SK-N-SH (cell line): ENCODE data around the gene CACNA1E. TPM values are rescaled to one million over a fixed set of nuclear protein-coding genes. Genes with fewer than 3 reads are reported as not detected.

Experiments used
- CTCF ChIA-PET: fragments of 300-600, 350-600 bp; formaldehyde crosslinking; extraction: SDS; loops from one replicate; lab custom pipeline; 2021; lab: Yijun Ruan, JAX
- POLR2A ChIA-PET: fragments of 350-600 bp; sonication (Branson Sonifier 250); formaldehyde crosslinking; extraction: SDS; loops from one replicate; lab custom pipeline; 2020; ENCODE audit warnings: antibody characterized with exemption, inconsistent platforms; lab: Yijun Ruan, JAX
- DNase-seq: peaks from one replicate; pipeline ENCODE4 v3.0.0; 2012
- H2AFZ ChIP-seq: fragments of 200-600 bp; sonication (generic); 2 replicates; pipeline ENCODE4 v1.8.1; 2016; ENCODE audit warnings: antibody characterized with exemption, mild to moderate bottlenecking, low read depth
- H3F3A ChIP-seq: fragments of 200-600 bp; sonication (generic); replicated peaks from 2 replicates; pipeline ENCODE3; 2016; ENCODE audit warnings: antibody characterized with exemption, mild to moderate bottlenecking; ENCODE audit not compliant: insufficient read depth
- H3K27ac ChIP-seq, 2 experiments: fragments of 200-500 bp in 1 of 2; fragments of 200-600 bp in 1 of 2; sonication (Bioruptor generic) in 1 of 2; sonication (generic), shearing (Covaris generic) in 1 of 2; 2 replicates each; pipeline versions ENCODE4 v1.5.1 to v1.6.1; 2014 to 2016; ENCODE audit warnings: low read depth in 2 of 2, inconsistent platforms in 1 of 2, low read length in 1 of 2, mild to moderate bottlenecking in 1 of 2, mixed read lengths in 1 of 2
- H3K27me3 ChIP-seq: fragments of 200-600 bp; sonication (generic), shearing (Covaris generic); 2 replicates; pipeline ENCODE4 v1.6.1; 2016; ENCODE audit warnings: mixed run types; ENCODE audit not compliant: insufficient read depth
- H3K36me3 ChIP-seq, 2 experiments: fragments of 200-500 bp in 1 of 2; fragments of 200-600 bp in 1 of 2; sonication (Bioruptor generic) in 1 of 2; sonication (generic) in 1 of 2; replicated peaks in 1 of 2; 2 replicates each; pipeline versions ENCODE3 to v1.5.1; 2014 to 2016; ENCODE audit warnings: low read length in 1 of 2, mild to moderate bottlenecking in 1 of 2; ENCODE audit not compliant: insufficient read depth in 2 of 2, control insufficient read depth in 1 of 2
- H3K4me1 ChIP-seq, 2 experiments: fragments of 200-500 bp in 1 of 2; fragments of 200-600 bp in 1 of 2; sonication (Bioruptor generic) in 1 of 2; sonication (generic), shearing (Covaris generic) in 1 of 2; 2 replicates each; pipeline versions ENCODE4 v1.5.1 to v1.6.1; 2014 to 2016; ENCODE audit warnings: low read depth in 1 of 2, low read length in 1 of 2, mixed run types in 1 of 2; ENCODE audit not compliant: insufficient read depth in 2 of 2, control insufficient read depth in 1 of 2
- H3K4me2 ChIP-seq: fragments of 200-600 bp; sonication (generic), shearing (Covaris generic); 2 replicates; pipeline ENCODE4 v1.6.1; 2017; ENCODE audit warnings: mixed run types
- H3K4me3 ChIP-seq, 2 experiments: fragments of 200-500 bp in 1 of 2; fragments of 200-600 bp in 1 of 2; sonication (Bioruptor generic) in 1 of 2; sonication (generic), shearing (Covaris generic) in 1 of 2; 2 replicates each; pipeline versions ENCODE4 v1.5.1 to v1.8.1; 2014 to 2016; ENCODE audit warnings: low read depth in 2 of 2, inconsistent platforms in 1 of 2, low read length in 1 of 2, mild to moderate bottlenecking in 1 of 2, mixed read lengths in 1 of 2, moderate library complexity in 1 of 2
- H3K79me2 ChIP-seq: fragments of 200-600 bp; sonication (generic); 2 replicates; pipeline ENCODE4 v1.8.1; 2017; ENCODE audit warnings: mild to moderate bottlenecking; ENCODE audit not compliant: insufficient read depth
- H3K9ac ChIP-seq: fragments of 200-600 bp; sonication (generic); 2 replicates; pipeline ENCODE4 v1.6.1; 2017; ENCODE audit warnings: mixed run types
- H3K9me2 ChIP-seq: fragments of 200-600 bp; sonication (generic); 2 replicates; pipeline ENCODE4 v1.6.1; 2017; ENCODE audit warnings: mixed run types
- H3K9me3 ChIP-seq: fragments of 200-600 bp; sonication (generic); 2 replicates; pipeline ENCODE4 v1.6.1; 2017; ENCODE audit warnings: mixed run types, mild to moderate bottlenecking, moderate library complexity
- H4K20me1 ChIP-seq: fragments of 200-600 bp; sonication (generic); 2 replicates; pipeline ENCODE4 v1.6.1; 2017; ENCODE audit warnings: mild to moderate bottlenecking, mixed run types; ENCODE audit not compliant: insufficient read depth
- CHD2 ChIP-seq: fragments of 150-350 bp; IDR thresholded peaks from 2 replicates; pipeline ENCODE4 v1.6.1; 2018; ENCODE audit warnings: low read length; ENCODE audit not compliant: partially characterized antibody
- ELF1 ChIP-seq: IDR thresholded peaks from 2 replicates; pipeline ENCODE4 v1.4.0; 2012
- FOXJ3 ChIP-seq: sonication (generic); formaldehyde crosslinking; IDR thresholded peaks from 2 replicates; pipeline ENCODE4 v1.5.1; 2020; ENCODE audit warnings: mild to moderate bottlenecking, missing genetic modification reagents
- FOXM1 ChIP-seq: IDR thresholded peaks from 2 replicates; pipeline ENCODE4 v1.4.0; 2012; ENCODE audit warnings: low read depth, mild to moderate bottlenecking
- GATA2 ChIP-seq: sonication (generic); formaldehyde crosslinking; IDR thresholded peaks from 2 replicates; pipeline ENCODE4 v1.5.0; 2020; ENCODE audit warnings: mild to moderate bottlenecking, missing genetic modification reagents
- JUND ChIP-seq: IDR thresholded peaks from 2 replicates; pipeline ENCODE4 v1.4.0; 2012
- MEF2A ChIP-seq: IDR thresholded peaks from 2 replicates; pipeline ENCODE4 v1.4.0; 2012; ENCODE audit warnings: low read depth, borderline replicate concordance
- MXI1 ChIP-seq: IDR thresholded peaks from 2 replicates; pipeline ENCODE4 v1.6.1; 2012; ENCODE audit warnings: mild to moderate bottlenecking, low read depth, low read length, improper control_type of control experiment
- NFIC ChIP-seq: IDR thresholded peaks from 2 replicates; pipeline ENCODE4 v1.4.0; 2012; ENCODE audit warnings: borderline replicate concordance
- NRF1 ChIP-seq: IDR thresholded peaks from 2 replicates; pipeline ENCODE4 v1.6.1; 2012; ENCODE audit warnings: low read depth, mild to moderate bottlenecking, low read length
- PBX3 ChIP-seq: IDR thresholded peaks from 2 replicates; pipeline ENCODE4; 2012
- RAD21 ChIP-seq: IDR thresholded peaks from 2 replicates; pipeline ENCODE4 v1.6.1; 2012; ENCODE audit warnings: mild to moderate bottlenecking, low read length
- RFX5 ChIP-seq: IDR thresholded peaks from 2 replicates; pipeline ENCODE4 v1.6.1; 2012; ENCODE audit warnings: mild to moderate bottlenecking, improper control_type of control experiment, low read length
- SIN3A ChIP-seq: IDR thresholded peaks from 2 replicates; pipeline ENCODE4 v1.6.1; 2012; ENCODE audit warnings: low read depth, mild to moderate bottlenecking, low read length, moderate library complexity, borderline replicate concordance
- SMC3 ChIP-seq: IDR thresholded peaks from 2 replicates; pipeline ENCODE4 v1.6.1; 2012; ENCODE audit warnings: low read depth, low read length, improper control_type of control experiment
- TCF12 ChIP-seq: IDR thresholded peaks from 2 replicates; pipeline ENCODE4 v1.4.0; 2012
- TEAD4 ChIP-seq: IDR thresholded peaks from 2 replicates; pipeline ENCODE4 v1.4.0; 2012; ENCODE audit warnings: mild to moderate bottlenecking, borderline replicate concordance; ENCODE audit not compliant: insufficient read depth
- YY1 ChIP-seq: IDR thresholded peaks from 2 replicates; pipeline ENCODE4 v1.4.0; 2012; ENCODE audit warnings: low read depth, mild to moderate bottlenecking
- WGBS: methylation state at CpG from one replicate; pipeline ENCODE4 v1.1.6; 2017; ENCODE audit warnings: low lambda C conversion rate; 5-methylcytosine and 5-hydroxymethylcytosine counted together
- polyA plus RNA-seq, 3 experiments: library from polyadenylated mRNA; depleted of rRNA; stranded (reverse); fragments of >200 nt; gene quantifications; 2 replicates each; pipeline ENCODE4 v1.2.3, GENCODE V29; 2012
- TF ChIP-seq, protein P1 (sequence below): IDR thresholded peaks from 2 replicates; pipeline ENCODE4 v1.4.0; 2012; ENCODE audit warnings: low read depth
- TF ChIP-seq, protein P2 (sequence below): fragments of 150-350 bp; IDR thresholded peaks from 2 replicates; pipeline ENCODE4 v1.6.1; 2016; ENCODE audit warnings: mild to moderate bottlenecking, low read depth, low read length

CACNA1E gene
- polyA plus RNA-seq, 1 of the 3 experiments (the other 2 are of a cell fraction): not detected

GRCh38 chr1:181777286-181777685 lies 294.0 kb downstream of the CACNA1E start:
- TF ChIP-seq FOXM1 (no peak), SIN3A (no peak), NFIC (no peak), MEF2A (no peak), NRF1 (no peak), TCF12 (no peak), PBX3 (no peak), YY1 (no peak), CHD2 (no peak), JUND (no peak), ELF1 (no peak), SMC3 (no peak), FOXJ3 (CRISPR knock-in tag) (no peak), TEAD4 (no peak), RAD21 (no peak)
- TF ChIP-seq, protein P1, sequence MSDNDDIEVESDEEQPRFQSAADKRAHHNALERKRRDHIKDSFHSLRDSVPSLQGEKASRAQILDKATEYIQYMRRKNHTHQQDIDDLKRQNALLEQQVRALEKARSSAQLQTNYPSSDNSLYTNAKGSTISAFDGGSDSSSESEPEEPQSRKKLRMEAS: no peak
- Histone ChIP-seq H3K9ac (no peak overlapping the region), H3K27ac (no peak overlapping the region), H3K9me2 (no peaks in the 10 kb centered on the region), H3K79me2 (no peaks in the 10 kb centered on the region), H3F3A (no peaks in the 10 kb centered on the region), H3K27me3 (no peaks in the 10 kb centered on the region), H3K9me3 (no peaks in the 10 kb centered on the region), H3K4me2 (no peak overlapping the region), H4K20me1 (no peaks in the 10 kb centered on the region), H3K4me1 (no peaks in the 10 kb centered on the region), H2AFZ (no peak overlapping the region), H3K4me3 (no peak overlapping the region), H3K36me3 (no peaks in the 10 kb centered on the region)
- ChIA-PET POLR2A (no interaction called here), CTCF (no interaction called here)
- DNase-seq: no peak
- WGBS: 36% methylated on average over 2 of the region's 2 CpGs

DNA sequence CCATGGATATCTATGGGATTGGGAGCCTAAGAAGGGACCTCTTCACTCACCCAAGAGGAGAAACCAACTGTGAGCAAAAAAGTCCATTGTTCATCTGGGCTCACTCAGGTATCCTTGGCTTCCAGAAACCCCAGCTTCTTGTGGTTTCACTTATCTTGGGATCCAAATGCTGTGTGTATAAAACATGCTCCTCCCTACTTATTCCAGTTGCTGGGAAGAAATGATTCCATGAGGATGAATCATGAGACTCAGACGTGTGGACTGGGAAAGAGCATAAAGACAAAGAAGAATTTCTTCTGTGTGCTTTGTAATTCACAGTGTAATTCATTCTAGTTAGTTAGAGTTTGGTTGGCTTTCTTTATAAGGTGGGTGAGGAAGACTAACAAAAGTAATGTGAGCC lies 294.5 kb downstream of the CACNA1E start:
- Histone ChIP-seq H3K4me3 (no peak overlapping the region), H4K20me1 (no peaks in the 10 kb centered on the region), H3K4me2 (no peak overlapping the region), H3K9me2 (no peaks in the 10 kb centered on the region), H3F3A (no peaks in the 10 kb centered on the region), H3K27me3 (no peaks in the 10 kb centered on the region), H3K9ac (no peak overlapping the region), H3K36me3 (no peaks in the 10 kb centered on the region), H3K9me3 (no peaks in the 10 kb centered on the region), H3K79me2 (no peaks in the 10 kb centered on the region), H3K27ac (no peak overlapping the region), H2AFZ (no peak overlapping the region), H3K4me1 (no peaks in the 10 kb centered on the region)
- DNase-seq: no peak
- TF ChIP-seq NRF1 (no peak), SIN3A (no peak), ELF1 (no peak), JUND (no peak), FOXM1 (no peak), NFIC (no peak), RAD21 (no peak), GATA2 (CRISPR knock-in tag) (no peak), MXI1 (no peak), PBX3 (no peak), RFX5 (no peak)
- TF ChIP-seq, protein P2, sequence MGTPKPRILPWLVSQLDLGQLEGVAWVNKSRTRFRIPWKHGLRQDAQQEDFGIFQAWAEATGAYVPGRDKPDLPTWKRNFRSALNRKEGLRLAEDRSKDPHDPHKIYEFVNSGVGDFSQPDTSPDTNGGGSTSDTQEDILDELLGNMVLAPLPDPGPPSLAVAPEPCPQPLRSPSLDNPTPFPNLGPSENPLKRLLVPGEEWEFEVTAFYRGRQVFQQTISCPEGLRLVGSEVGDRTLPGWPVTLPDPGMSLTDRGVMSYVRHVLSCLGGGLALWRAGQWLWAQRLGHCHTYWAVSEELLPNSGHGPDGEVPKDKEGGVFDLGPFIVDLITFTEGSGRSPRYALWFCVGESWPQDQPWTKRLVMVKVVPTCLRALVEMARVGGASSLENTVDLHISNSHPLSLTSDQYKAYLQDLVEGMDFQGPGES: no peak
- 0% methylated on average over 1 of the region's 1 CpG for WGBS
- POLR2A ChIA-PET: no interaction called here
- CTCF ChIA-PET: no interaction called here
